ENCODE results near the gene CBL. TPM values are rescaled to one million over a fixed set of nuclear protein-coding genes. Genes with fewer than 3 reads are reported as not detected.

Gene CBL
- total RNA-seq, 2 experiments from 2014 or later: 19.2 to 59.1 TPM

GRCh38 chr11:119248750-119249670, 42.9 kb downstream of the CBL start:
- Histone ChIP-seq H3K4me3 (ENCODE audit: low read depth, low read length, poor library complexity, severe bottlenecking) (peak overlapping the region; percentile 23), H3K9me3 (ENCODE audit: low read length) (no peaks in the 10 kb centered on the region), H4K20me1 (ENCODE audit: insufficient read depth, low read length) (no peaks in the 10 kb centered on the region), H2AFZ (ENCODE audit: low read length) (no peak overlapping the region), H3K9me2 (ENCODE audit: insufficient read depth, low read length) (no peaks in the 10 kb centered on the region), H3K4me2 (ENCODE audit: low read length) (peak overlapping the region; percentile 60), H3K36me3 (ENCODE audit: insufficient read depth, low read length) (peaks cover 6% of the 10 kb centered on the region), H3K4me1 (ENCODE audit: insufficient read depth, low read length, poor library complexity, severe bottlenecking) (peaks cover 69% of the 10 kb centered on the region), H3K27ac (ENCODE audit: low read depth, low read length, poor library complexity, severe bottlenecking) (peak overlapping the region; percentile 69), H3K79me2 (ENCODE audit: insufficient read depth, low read depth, low read length) (peaks cover 58% of the 10 kb centered on the region; the same call in 1 of the 2 replicates)
- peak; percentile 67 for DNase-seq (ENCODE audit: low spot score)
- ChIA-PET POLR2A (interaction anchor here (0.5 to 3.7 kb wide), 15 partner anchors 8 to 517 kb away, joined by 3 to 38 read pairs (median 3); no protein-coding TSS in a partner anchor), CTCF (ENCODE audit: unreplicated experiment) (no interaction called here)
- intact Hi-C loops (cut with micrococcal nuclease; ENCODE audit: unreplicated experiment): no loop called here
- TF ChIP-seq EZH2phosphoT487 (IDR thresholded peaks at IDR 0.05; ENCODE audit: borderline replicate concordance, low read depth, low read length): no peak
- no peak for TF ChIP-seq CTCF (conservative IDR thresholded peaks at IDR 0.05; ENCODE audit: low read length)
- no TSS peak for BruUV-seq (replicated peaks)

- H4K20me1 ChIP-seq (ENCODE audit: insufficient read depth, low read length): no peaks in the 10 kb centered on the region
- peaks cover 63% of the 10 kb centered on the region for H3K4me1 ChIP-seq (ENCODE audit: insufficient read depth, low read length, poor library complexity, severe bottlenecking)
- peaks cover 9% of the 10 kb centered on the region for H3K36me3 ChIP-seq (ENCODE audit: insufficient read depth, low read length)
- peaks cover 58% of the 10 kb centered on the region; the same call in 1 of the 2 replicates for H3K79me2 ChIP-seq (ENCODE audit: insufficient read depth, low read depth, low read length)
- no peak overlapping the region for H3K4me3 ChIP-seq (ENCODE audit: low read depth, low read length, poor library complexity, severe bottlenecking)
- H3K4me2 ChIP-seq (ENCODE audit: low read length): 0 out of 2 replicates have a peak overlapping the region, but pooled peaks have one; percentile 60
- H3K9me2 ChIP-seq (ENCODE audit: insufficient read depth, low read length): no peaks in the 10 kb centered on the region
- ChIA-PET CTCF (ENCODE audit: unreplicated experiment) (no interaction called here), POLR2A (interaction anchor here (0.7 to 3.7 kb wide), 6 partner anchors 8 to 121 kb away, joined by 3 to 38 read pairs (median 5); partner anchors contain the start of gene CBL)
- no peaks in the 10 kb centered on the region for H3K9me3 ChIP-seq (ENCODE audit: low read length)
- DNase-seq (ENCODE audit: low spot score): no peak
- no peak for TF ChIP-seq EZH2phosphoT487 (IDR thresholded peaks at IDR 0.05; ENCODE audit: borderline replicate concordance, low read depth, low read length)
- no peak for TF ChIP-seq CTCF (conservative IDR thresholded peaks at IDR 0.05; ENCODE audit: low read length)
- intact Hi-C loops (cut with micrococcal nuclease; ENCODE audit: unreplicated experiment): no loop called here
- no peak overlapping the region for H3K27ac ChIP-seq (ENCODE audit: low read depth, low read length, poor library complexity, severe bottlenecking)
- BruUV-seq (replicated peaks): no TSS peak
- no peak overlapping the region for H2AFZ ChIP-seq (ENCODE audit: low read length)
Measured at GRCh38 chr11:119249671-119250010, 43.5 kb downstream of the CBL start.

- H3K4me1 ChIP-seq (ENCODE audit: insufficient read depth, low read length, poor library complexity, severe bottlenecking): peaks cover 53% of the 10 kb centered on the region
- H3K27ac ChIP-seq (ENCODE audit: low read depth, low read length, poor library complexity, severe bottlenecking): no peak overlapping the region
- H3K36me3 ChIP-seq (ENCODE audit: insufficient read depth, low read length): peaks cover 14% of the 10 kb centered on the region
- DNase-seq (ENCODE audit: low spot score): no peak
- CTCF ChIA-PET (ENCODE audit: unreplicated experiment): no interaction called here
- H2AFZ ChIP-seq (ENCODE audit: low read length): no peak overlapping the region
- no peaks in the 10 kb centered on the region for H3K9me2 ChIP-seq (ENCODE audit: insufficient read depth, low read length)
- TF ChIP-seq CTCF (conservative IDR thresholded peaks at IDR 0.05; ENCODE audit: low read length) (no peak), EZH2phosphoT487 (IDR thresholded peaks at IDR 0.05; ENCODE audit: borderline replicate concordance, low read depth, low read length) (no peak)
- intact Hi-C loops (cut with micrococcal nuclease; ENCODE audit: unreplicated experiment): no loop called here
- no peak overlapping the region for H3K4me2 ChIP-seq (ENCODE audit: low read length)
- no peaks in the 10 kb centered on the region for H4K20me1 ChIP-seq (ENCODE audit: insufficient read depth, low read length)
- peaks cover 44% of the 10 kb centered on the region; the same call in 1 of the 2 replicates for H3K79me2 ChIP-seq (ENCODE audit: insufficient read depth, low read depth, low read length)
- POLR2A ChIA-PET: interaction anchor here (0.7 to 1.5 kb wide), 3 partner anchors 9 to 15 kb away, joined by 3 to 6 read pairs (median 4); no protein-coding TSS in a partner anchor
- H3K9me3 ChIP-seq (ENCODE audit: low read length): no peaks in the 10 kb centered on the region
- no peak overlapping the region for H3K4me3 ChIP-seq (ENCODE audit: low read depth, low read length, poor library complexity, severe bottlenecking)
- no TSS peak for BruUV-seq (replicated peaks)
Measured at GRCh38 chr11:119251114-119251513, 45.0 kb downstream of the CBL start.
